Measurements from ENCODE around the gene HMGN1. TPM values are rescaled to one million over a fixed set of nuclear protein-coding genes. Genes with fewer than 3 reads are reported as not detected.

HMGN1 gene
- total RNA-seq, 1 experiment from 2014 or later = 335 TPM

GRCh38 chr21:39336457-39337008, 12.4 kb downstream of the HMGN1 start:
- Histone ChIP-seq H3F3A (ENCODE audit: low read length, unreplicated experiment) (no peaks in the 10 kb centered on the region), H3K9ac (ENCODE audit: low read length) (no peak overlapping the region), H3K4me2 (ENCODE audit: low read length) (no peak overlapping the region), H3K27me3 (ENCODE audit: low read length) (no peaks in the 10 kb centered on the region), H3K27ac (ENCODE audit: low read length) (no peak overlapping the region), H3K9me3 (ENCODE audit: low read length) (no peaks in the 10 kb centered on the region), H3K4me1 (ENCODE audit: insufficient read depth, low read length) (no peaks in the 10 kb centered on the region), H2AFZ (ENCODE audit: low read length) (no peak overlapping the region), H3K4me3 (ENCODE audit: low read length) (no peak overlapping the region), H3K9me2 (replicated peaks; ENCODE audit: low read length) (no peaks in the 10 kb centered on the region), H4K20me1 (ENCODE audit: low read length) (no peaks in the 10 kb centered on the region), H3K79me2 (ENCODE audit: low read length) (no peaks in the 10 kb centered on the region), H3K36me3 (ENCODE audit: low read depth, low read length) (peaks cover 2% of the 10 kb centered on the region)
- CTCF ChIA-PET = no interaction called here
- no peak for ATAC-seq
- intact Hi-C loops (cut with micrococcal nuclease) = no loop called here
- TF ChIP-seq EZH2phosphoT487 (IDR thresholded peaks at IDR 0.05; ENCODE audit: borderline replicate concordance, low read length) = no peak
- no peak for TF ChIP-seq EZH2 (IDR thresholded peaks at IDR 0.05; ENCODE audit: low read length, unreplicated experiment)
- TF ChIP-seq CTCF (conservative IDR thresholded peaks at IDR 0.05; ENCODE audit: low read depth, low read length) = no peak
- POLR2A ChIA-PET (ENCODE audit: unreplicated experiment) = no interaction called here
- BruUV-seq (replicated peaks) = no TSS peak
- DNase-seq = no peak

- H3K9ac ChIP-seq (ENCODE audit: low read length) = no peak overlapping the region
- POLR2A ChIA-PET (ENCODE audit: unreplicated experiment) = no interaction called here
- no TSS peak for BruUV-seq (replicated peaks)
- no peaks in the 10 kb centered on the region for H3K9me2 ChIP-seq (replicated peaks; ENCODE audit: low read length)
- no peaks in the 10 kb centered on the region for H3K79me2 ChIP-seq (ENCODE audit: low read length)
- DNase-seq = no peak
- TF ChIP-seq CTCF (conservative IDR thresholded peaks at IDR 0.05; ENCODE audit: low read depth, low read length) = no peak
- no peak for TF ChIP-seq EZH2 (IDR thresholded peaks at IDR 0.05; ENCODE audit: low read length, unreplicated experiment)
- H3F3A ChIP-seq (ENCODE audit: low read length, unreplicated experiment) = no peaks in the 10 kb centered on the region
- H2AFZ ChIP-seq (ENCODE audit: low read length) = no peak overlapping the region
- no peaks in the 10 kb centered on the region for H4K20me1 ChIP-seq (ENCODE audit: low read length)
- H3K27me3 ChIP-seq (ENCODE audit: low read length) = no peaks in the 10 kb centered on the region
- H3K36me3 ChIP-seq (ENCODE audit: low read depth, low read length) = no peaks in the 10 kb centered on the region
- CTCF ChIA-PET = no interaction called here
- H3K4me2 ChIP-seq (ENCODE audit: low read length) = no peak overlapping the region
- intact Hi-C loops (cut with micrococcal nuclease) = no loop called here
- H3K4me3 ChIP-seq (ENCODE audit: low read length) = no peak overlapping the region
- ATAC-seq = no peak
- H3K9me3 ChIP-seq (ENCODE audit: low read length) = no peaks in the 10 kb centered on the region
- H3K27ac ChIP-seq (ENCODE audit: low read length) = no peak overlapping the region
- no peaks in the 10 kb centered on the region for H3K4me1 ChIP-seq (ENCODE audit: insufficient read depth, low read length)
These were observed 14.3 kb downstream of the HMGN1 start for GRCh38 chr21:39334611-39335010.

- no peak for TF ChIP-seq EZH2 (IDR thresholded peaks at IDR 0.05; ENCODE audit: low read length, unreplicated experiment)
- TF ChIP-seq CTCF (conservative IDR thresholded peaks at IDR 0.05; ENCODE audit: low read depth, low read length) = no peak
- no peak for TF ChIP-seq EZH2phosphoT487 (IDR thresholded peaks at IDR 0.05; ENCODE audit: borderline replicate concordance, low read length)
- no peaks in the 10 kb centered on the region for H3K79me2 ChIP-seq (ENCODE audit: low read length)
- no TSS peak for BruUV-seq (replicated peaks)
- no peaks in the 10 kb centered on the region for H3K9me2 ChIP-seq (replicated peaks; ENCODE audit: low read length)
- no peaks in the 10 kb centered on the region for H3K9me3 ChIP-seq (ENCODE audit: low read length)
- H3F3A ChIP-seq (ENCODE audit: low read length, unreplicated experiment) = no peaks in the 10 kb centered on the region
- no peaks in the 10 kb centered on the region for H3K27me3 ChIP-seq (ENCODE audit: low read length)
- H3K27ac ChIP-seq (ENCODE audit: low read length) = no peak overlapping the region
- H3K36me3 ChIP-seq (ENCODE audit: low read depth, low read length) = no peaks in the 10 kb centered on the region
- intact Hi-C loops (cut with micrococcal nuclease) = no loop called here
- H3K4me3 ChIP-seq (ENCODE audit: low read length) = no peak overlapping the region
- POLR2A ChIA-PET (ENCODE audit: unreplicated experiment) = interaction anchor here (0.5 kb wide), 1 partner anchor 30 kb away, joined by 6 read pairs; no protein-coding TSS in a partner anchor
- H3K4me2 ChIP-seq (ENCODE audit: low read length) = no peak overlapping the region
- no peak for DNase-seq
- no peak for ATAC-seq
- CTCF ChIA-PET = no interaction called here
- H3K4me1 ChIP-seq (ENCODE audit: insufficient read depth, low read length) = no peaks in the 10 kb centered on the region
- H4K20me1 ChIP-seq (ENCODE audit: low read length) = no peaks in the 10 kb centered on the region
- no peak overlapping the region for H2AFZ ChIP-seq (ENCODE audit: low read length)
- no peak overlapping the region for H3K9ac ChIP-seq (ENCODE audit: low read length)
These were observed 16.7 kb downstream of the HMGN1 start for GRCh38 chr21:39332175-39332574.

Measured in PC-3 (cell line).